Neuronal stem cell (in vitro differentiated cells): ENCODE data around the gene NAP1L5.
A peak's percentile ranks its signal among the peaks of the same experiment; 100 is the strongest.

Source experiments
- DNase-seq: peaks from one replicate; pipeline ENCODE4 v3.0.0-alpha.2; 2013; ENCODE audit warnings: low spot score
- H2AFZ ChIP-seq: one replicate; pipeline ENCODE4 v1.6.1; 2013; ENCODE audit warnings: mild to moderate bottlenecking, low read length, inconsistent platforms
- H2AK5ac ChIP-seq: 2 replicates; pipeline ENCODE4 v1.6.1; 2013; ENCODE audit warnings: low read depth, mild to moderate bottlenecking, inconsistent platforms, low read length, moderate library complexity, mixed read lengths
- H2BK120ac ChIP-seq: 2 replicates; pipeline ENCODE4 v1.6.1; 2013; ENCODE audit warnings: low read depth, mild to moderate bottlenecking, inconsistent platforms, low read length, moderate library complexity, mixed read lengths
- H2BK12ac ChIP-seq: one replicate; pipeline ENCODE4 v1.6.1; 2013; ENCODE audit warnings: low read length, inconsistent platforms
- H2BK15ac ChIP-seq: 2 replicates; pipeline ENCODE4 v1.6.1; 2013; ENCODE audit warnings: mild to moderate bottlenecking, low read length, inconsistent platforms, mixed read lengths
- H2BK5ac ChIP-seq: one replicate; pipeline ENCODE4 v1.6.1; 2013; ENCODE audit warnings: inconsistent platforms, mild to moderate bottlenecking, low read length, moderate library complexity
- H3K14ac ChIP-seq: one replicate; pipeline ENCODE4 v1.6.1; 2013; ENCODE audit warnings: low read length, inconsistent platforms
- H3K18ac ChIP-seq: 2 replicates; pipeline ENCODE4 v1.6.1; 2013; ENCODE audit warnings: low read length, inconsistent platforms
- H3K23ac ChIP-seq: 2 replicates; pipeline ENCODE4 v1.6.1; 2013; ENCODE audit warnings: low read depth, mild to moderate bottlenecking, mixed read lengths, low read length, inconsistent platforms; ENCODE audit not compliant: poor library complexity
- H3K27ac ChIP-seq: replicated peaks from 3 replicates; pipeline ENCODE4 v1.5.1; 2013; ENCODE audit warnings: low read length, inconsistent platforms
- H3K27me3 ChIP-seq, 3 experiments: 2 replicates each; pipeline ENCODE4 v1.6.1; 2013; ENCODE audit warnings: low read length in 3 of 3, mild to moderate bottlenecking in 2 of 3, inconsistent platforms in 1 of 3, low read depth in 1 of 3, mixed read lengths in 1 of 3, moderate library complexity in 1 of 3; ENCODE audit not compliant: control insufficient read depth in 3 of 3, insufficient read depth in 3 of 3
- H3K36me3 ChIP-seq, 2 donors: replicated peaks in 1 of 2; 2 replicates each; pipeline ENCODE4 v1.6.1; 2013; ENCODE audit warnings: low read length in 2 of 2; ENCODE audit not compliant: control insufficient read depth in 2 of 2, insufficient read depth in 2 of 2
- H3K4ac ChIP-seq: 2 replicates; pipeline ENCODE4 v1.6.1; 2013; ENCODE audit warnings: inconsistent platforms, mild to moderate bottlenecking, low read length, moderate library complexity
- H3K4me1 ChIP-seq, 2 donors: 1 replicate in 1 of 2; 2 replicates in 1 of 2; pipeline ENCODE4 v1.6.1; 2013; ENCODE audit warnings: low read length in 2 of 2, low read depth in 1 of 2; ENCODE audit not compliant: control insufficient read depth in 2 of 2, insufficient read depth in 1 of 2
- H3K4me2 ChIP-seq: one replicate; pipeline ENCODE4 v1.6.1; 2013; ENCODE audit warnings: mild to moderate bottlenecking, low read length, inconsistent platforms; ENCODE audit not compliant: insufficient read depth, poor library complexity, severe bottlenecking
- H3K4me3 ChIP-seq, 2 donors: 2 replicates each; pipeline ENCODE4 v1.5.1; 2013; ENCODE audit warnings: low read length in 2 of 2, mild to moderate bottlenecking in 2 of 2, inconsistent platforms in 1 of 2, moderate library complexity in 1 of 2
- H3K79me1 ChIP-seq: one replicate; pipeline ENCODE4 v1.6.1; 2013; ENCODE audit warnings: low read depth, mild to moderate bottlenecking, inconsistent platforms, low read length, moderate library complexity
- H3K9ac ChIP-seq: one replicate; pipeline ENCODE4 v1.6.1; 2013; ENCODE audit warnings: mild to moderate bottlenecking, low read depth, low read length, inconsistent platforms; ENCODE audit not compliant: poor library complexity
- H3K9me3 ChIP-seq, 2 donors: replicated peaks in 1 of 2; 2 replicates each; pipeline versions ENCODE3 to v1.6.1; 2013; ENCODE audit warnings: low read length in 2 of 2, mild to moderate bottlenecking in 2 of 2, inconsistent platforms in 1 of 2, low read depth in 1 of 2, mixed read lengths in 1 of 2, moderate library complexity in 1 of 2; ENCODE audit not compliant: control insufficient read depth in 2 of 2, insufficient read depth in 1 of 2
- H4K8ac ChIP-seq: one replicate; pipeline ENCODE4 v1.6.1; 2013; ENCODE audit warnings: low read depth, mild to moderate bottlenecking, inconsistent platforms, low read length, moderate library complexity
- H4K91ac ChIP-seq: one replicate; pipeline ENCODE4 v1.6.1; 2013; ENCODE audit warnings: low read length, low read depth, mild to moderate bottlenecking, inconsistent platforms; ENCODE audit not compliant: poor library complexity
- WGBS, 2 donors: extraction: QIAGEN DNeasy Blood & Tissue Kit; methylation state at CpG; one replicate each; pipeline ENCODE4 v1.1.7; 2013; ENCODE audit warnings: missing lambda C conversion rate in 2 of 2, mixed read lengths in 1 of 2; ENCODE audit not compliant: insufficient read length in 2 of 2, insufficient replicate concordance in 1 of 2; ENCODE audit errors: extremely low coverage in 2 of 2; 5-methylcytosine and 5-hydroxymethylcytosine counted together

NAP1L5 gene

GRCh38 chr4:88734403-88734949 lies 36.8 kb upstream of the NAP1L5 start:
- Histone ChIP-seq H3K9ac (no peak overlapping the region), H3K27me3 (no peaks in the 10 kb centered on the region), H4K8ac (peak overlapping the region; percentile 70), H2BK15ac (no peak overlapping the region), H3K14ac (no peak overlapping the region), H3K36me3 (peaks cover 8 to 47% of the 10 kb centered on the region in 2 donors), H3K18ac (no peak overlapping the region), H4K91ac (no peak overlapping the region), H3K4me1 (peaks cover 0 to 8% of the 10 kb centered on the region in 2 donors), H2BK12ac (no peak overlapping the region), H2BK5ac (no peak overlapping the region), H3K9me3 (no peaks in the 10 kb centered on the region), H2AK5ac (no peak overlapping the region), H2BK120ac (no peak overlapping the region), H3K79me1 (no peaks in the 10 kb centered on the region), H3K23ac (no peak overlapping the region), H3K4me3 (no peak overlapping the region), H3K27ac (no peak overlapping the region), H2AFZ (no peak overlapping the region), H3K4me2 (no peak overlapping the region), H3K4ac (no peak overlapping the region)
- no peak for DNase-seq
- no CpG with 5 or more reads among the region's 3 CpGs for WGBS, 2 donors

- H3K36me3 ChIP-seq = peaks cover 9 to 49% of the 10 kb centered on the region in 2 donors
- no peaks in the 10 kb centered on the region for H3K79me1 ChIP-seq
- H3K27ac ChIP-seq = no peak overlapping the region
- no peak overlapping the region for H2BK120ac ChIP-seq
- no CpG with 5 or more reads among the region's 5 CpGs for WGBS, 2 donors
- H3K4ac ChIP-seq = no peak overlapping the region
- H3K9me3 ChIP-seq = no peaks in the 10 kb centered on the region
- no peak overlapping the region for H3K18ac ChIP-seq
- H2AFZ ChIP-seq = no peak overlapping the region
- no peak for DNase-seq
- H4K8ac ChIP-seq = no peak overlapping the region
- no peak overlapping the region for H2BK15ac ChIP-seq
- H3K14ac ChIP-seq = no peak overlapping the region
- no peak overlapping the region for H2AK5ac ChIP-seq
- no peaks in the 10 kb centered on the region for H3K27me3 ChIP-seq
- H3K9ac ChIP-seq = no peak overlapping the region
- H3K23ac ChIP-seq = no peak overlapping the region
- H4K91ac ChIP-seq = no peak overlapping the region
- H2BK12ac ChIP-seq = no peak overlapping the region
- H3K4me3 ChIP-seq = no peak overlapping the region
- no peak overlapping the region for H3K4me2 ChIP-seq
- H2BK5ac ChIP-seq = no peak overlapping the region
- H3K4me1 ChIP-seq = peaks cover 0 to 6% of the 10 kb centered on the region in 2 donors
These were observed 35.2 kb upstream of the NAP1L5 start for GRCh38 chr4:88732714-88733368.

DNA sequence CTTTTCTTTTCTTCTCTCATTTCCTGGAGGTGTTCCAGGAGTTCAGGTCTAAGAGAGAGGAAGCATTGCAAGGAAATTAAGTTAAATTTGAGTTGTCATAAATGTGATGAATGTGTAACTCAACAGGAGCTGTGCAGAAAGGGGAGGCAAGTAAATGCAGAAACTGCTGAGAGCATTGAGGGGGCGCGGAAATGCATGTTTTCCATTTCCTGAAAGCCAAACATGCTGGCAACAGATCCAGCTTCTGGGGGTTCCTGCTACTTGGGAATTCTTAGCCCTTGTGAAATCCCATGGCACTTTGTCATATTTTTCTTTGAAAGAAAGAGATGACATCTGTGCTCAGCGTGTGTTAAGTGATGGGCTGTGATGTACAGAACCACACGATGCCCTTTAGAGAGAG lies 33.8 kb upstream of the NAP1L5 start:
- no peak overlapping the region for H4K8ac ChIP-seq
- H4K91ac ChIP-seq = no peak overlapping the region
- WGBS, 2 donors = no CpG with 5 or more reads among the region's 4 CpGs
- H3K18ac ChIP-seq = no peak overlapping the region
- H3K4me2 ChIP-seq = no peak overlapping the region
- no peak overlapping the region for H2BK12ac ChIP-seq
- H2AFZ ChIP-seq = no peak overlapping the region
- H3K36me3 ChIP-seq = peaks cover 13 to 60% of the 10 kb centered on the region in 2 donors
- H3K4me1 ChIP-seq = no peaks in the 10 kb centered on the region
- H3K14ac ChIP-seq = no peak overlapping the region
- no peak overlapping the region for H2BK120ac ChIP-seq
- DNase-seq = no peak
- no peak overlapping the region for H2BK15ac ChIP-seq
- no peaks in the 10 kb centered on the region for H3K79me1 ChIP-seq
- no peak overlapping the region for H3K9ac ChIP-seq
- H2AK5ac ChIP-seq = no peak overlapping the region
- no peak overlapping the region for H3K27ac ChIP-seq
- H3K4me3 ChIP-seq = no peak overlapping the region
- no peak overlapping the region for H3K23ac ChIP-seq
- no peaks in the 10 kb centered on the region for H3K27me3 ChIP-seq
- no peak overlapping the region for H2BK5ac ChIP-seq
- no peak overlapping the region for H3K4ac ChIP-seq
- no peaks in the 10 kb centered on the region for H3K9me3 ChIP-seq

DNA sequence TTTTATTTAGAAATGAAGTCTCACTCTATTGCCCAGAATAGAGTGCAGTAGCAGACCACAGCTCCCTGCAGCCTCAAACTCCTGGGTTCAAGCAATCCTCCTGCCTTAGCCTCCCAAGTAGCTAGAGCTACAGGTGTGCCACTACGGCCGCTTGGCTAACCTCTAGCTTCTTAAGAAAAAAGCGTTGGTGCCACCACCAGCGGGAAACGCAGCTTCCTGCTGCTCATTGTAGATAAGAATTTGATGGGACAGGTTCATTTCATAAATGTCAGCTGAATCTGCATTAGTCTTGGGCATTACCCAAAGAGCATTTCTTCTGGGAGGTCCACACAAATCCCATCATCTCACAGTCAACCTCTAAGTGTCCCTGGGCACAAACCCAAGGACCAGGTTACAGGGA lies 33.2 kb upstream of the NAP1L5 start:
- Histone ChIP-seq H2BK12ac (no peak overlapping the region), H3K36me3 (peaks cover 13 to 65% of the 10 kb centered on the region in 2 donors), H3K9ac (no peak overlapping the region), H2BK120ac (no peak overlapping the region), H3K4me3 (no peak overlapping the region), H3K27me3 (no peaks in the 10 kb centered on the region), H3K9me3 (no peaks in the 10 kb centered on the region), H3K27ac (no peak overlapping the region), H3K18ac (no peak overlapping the region), H4K8ac (no peak overlapping the region), H3K4me2 (no peak overlapping the region), H3K79me1 (no peaks in the 10 kb centered on the region), H3K23ac (no peak overlapping the region), H2BK15ac (no peak overlapping the region), H4K91ac (no peak overlapping the region), H3K14ac (no peak overlapping the region), H2AFZ (no peak overlapping the region), H3K4me1 (no peaks in the 10 kb centered on the region), H2BK5ac (no peak overlapping the region), H3K4ac (no peak overlapping the region), H2AK5ac (no peak overlapping the region)
- no peak for DNase-seq
- WGBS, 2 donors = no CpG with 5 or more reads among the region's 5 CpGs
